NCI-H82 treated with DMSO at 0.1 percent for 48 hours (cell line): Measurements from ENCODE around the gene ZNRF1.
"Not testable (repeated sequence)": the region's sequence is repeated elsewhere in the genome, so short reads cannot be mapped to it uniquely, and the experiment has no call there.

Experiments used
- DNase-seq: peaks from one replicate; lab custom pipeline; 2025; ENCODE audit not compliant: unreplicated experiment; lab: John Stamatoyannopoulos, UW

Gene ZNRF1

DNA sequence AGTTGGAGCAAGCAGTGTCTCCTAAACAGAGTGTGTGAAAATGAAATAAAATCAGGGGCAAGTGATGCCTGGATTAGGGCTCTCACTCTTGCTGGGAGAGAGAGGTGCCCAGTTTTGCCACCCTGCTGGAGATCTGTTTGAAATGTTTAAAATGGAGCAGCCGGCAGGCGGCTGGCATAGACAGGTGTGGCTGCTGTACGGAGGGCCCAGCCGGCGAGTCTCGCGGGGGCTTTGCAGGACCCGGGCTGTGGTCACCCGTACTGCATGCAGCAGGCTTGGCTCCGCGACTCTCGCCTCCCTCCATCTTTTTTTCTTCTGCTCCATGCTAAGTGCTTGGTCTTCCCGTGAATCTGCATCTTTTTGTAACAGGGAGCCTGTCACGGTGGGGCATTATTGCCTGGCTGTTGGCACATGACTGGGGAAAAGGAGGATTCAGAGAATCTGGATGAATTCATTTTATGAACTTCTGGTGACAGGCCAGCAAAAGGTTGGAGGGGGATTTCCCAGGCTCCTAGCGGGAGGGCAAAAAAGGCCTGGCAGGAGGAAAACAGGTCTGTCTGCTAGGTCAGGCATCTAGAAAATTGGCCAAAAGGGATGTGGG lies 1.8 kb downstream of the ZNRF1 start:
- no peak for DNase-seq

- no peak for DNase-seq
These were observed 3.6 kb downstream of the ZNRF1 start for GRCh38 chr16:75002474-75002873.

- DNase-seq: no peak
These were observed 5.1 kb downstream of the ZNRF1 start for GRCh38 chr16:75003931-75004330.

DNA sequence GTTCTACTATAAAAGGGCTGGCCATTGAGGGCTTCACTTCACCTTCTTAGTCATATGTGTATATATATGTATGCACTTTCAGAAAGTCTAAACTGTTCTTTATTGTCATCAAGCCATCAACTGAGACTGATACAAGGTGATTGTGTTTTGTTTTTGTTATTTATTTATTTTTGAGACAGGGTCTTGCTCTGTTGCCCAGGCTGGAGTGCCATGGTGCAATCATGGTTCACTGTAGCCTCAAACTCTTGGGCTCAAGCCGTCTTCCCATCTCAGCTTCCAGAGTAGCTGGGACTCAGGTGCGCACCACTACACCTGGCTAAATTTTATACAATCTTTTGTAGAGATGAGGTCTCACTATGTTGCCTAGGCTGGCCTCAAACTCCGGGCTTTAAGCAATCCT lies 5.6 kb downstream of the ZNRF1 start:
- no peak for DNase-seq

GRCh38 chr16:75005697-75006096 lies 6.9 kb downstream of the ZNRF1 start:
- no peak for DNase-seq

DNA sequence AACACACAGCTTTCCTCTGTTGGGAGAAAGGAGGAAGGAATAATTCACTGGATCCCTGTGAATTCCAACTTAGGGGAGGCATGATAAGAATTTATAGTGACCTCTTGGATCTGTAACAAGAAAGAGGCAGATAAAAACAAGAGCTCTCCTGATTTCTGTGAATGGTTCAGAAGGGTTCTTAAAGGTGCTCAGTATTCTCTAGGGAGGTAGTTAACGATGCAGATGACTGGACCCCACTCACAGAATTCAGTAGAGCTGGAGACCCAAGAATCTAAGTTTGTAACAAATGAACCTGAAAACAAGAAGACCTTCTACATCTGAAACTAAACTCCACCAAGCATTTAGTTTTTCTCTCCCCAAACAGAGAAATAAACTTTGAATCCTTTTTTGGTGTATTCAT lies 8.6 kb downstream of the ZNRF1 start:
- no peak for DNase-seq

DNA sequence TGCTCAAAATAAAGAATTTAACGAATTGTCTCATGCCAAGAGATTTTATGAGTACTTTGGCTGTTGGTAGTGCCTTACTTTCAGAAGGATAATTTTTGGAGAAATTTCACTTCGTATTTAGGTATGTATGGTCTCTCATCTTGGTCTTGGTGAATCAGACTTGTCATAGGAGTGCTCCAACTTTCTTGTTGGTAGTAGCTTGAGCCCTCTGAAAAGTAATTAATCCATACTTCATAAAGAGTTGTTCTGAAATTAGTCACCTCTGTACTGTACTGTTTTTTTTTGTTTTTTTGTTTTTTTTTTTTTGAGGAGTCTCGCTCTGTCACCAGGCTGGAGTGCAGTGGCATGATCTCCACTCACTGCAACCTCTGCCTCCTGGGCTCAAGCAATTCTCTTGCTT lies 11.6 kb downstream of the ZNRF1 start:
- DNase-seq: no peak

GRCh38 chr16:75011634-75012307 lies 12.9 kb downstream of the ZNRF1 start:
- no peak for DNase-seq

GRCh38 chr16:75012380-75013081 lies 13.7 kb downstream of the ZNRF1 start:
- DNase-seq: no peak

GRCh38 chr16:75013123-75013522 lies 14.3 kb downstream of the ZNRF1 start:
- not testable (repeated sequence) for DNase-seq

DNA sequence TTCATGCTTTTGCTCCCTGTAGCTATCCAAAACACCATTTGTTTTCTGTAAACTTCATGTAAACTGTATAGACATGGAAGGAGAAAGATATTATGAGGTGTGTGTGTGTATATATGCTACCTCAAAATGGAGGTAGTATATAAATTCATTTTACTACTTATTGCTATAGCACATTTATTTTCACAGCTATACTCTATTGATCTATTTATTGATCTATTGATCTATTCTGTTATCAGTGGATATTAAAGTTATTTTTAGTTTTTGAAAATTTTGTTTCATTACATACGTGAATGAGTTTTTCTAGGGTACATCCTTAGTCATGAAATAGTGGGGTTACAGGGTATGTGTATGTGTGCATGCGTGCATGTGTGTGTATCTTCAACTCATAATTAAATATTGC lies 15.5 kb downstream of the ZNRF1 start:
- no peak for DNase-seq

DNA sequence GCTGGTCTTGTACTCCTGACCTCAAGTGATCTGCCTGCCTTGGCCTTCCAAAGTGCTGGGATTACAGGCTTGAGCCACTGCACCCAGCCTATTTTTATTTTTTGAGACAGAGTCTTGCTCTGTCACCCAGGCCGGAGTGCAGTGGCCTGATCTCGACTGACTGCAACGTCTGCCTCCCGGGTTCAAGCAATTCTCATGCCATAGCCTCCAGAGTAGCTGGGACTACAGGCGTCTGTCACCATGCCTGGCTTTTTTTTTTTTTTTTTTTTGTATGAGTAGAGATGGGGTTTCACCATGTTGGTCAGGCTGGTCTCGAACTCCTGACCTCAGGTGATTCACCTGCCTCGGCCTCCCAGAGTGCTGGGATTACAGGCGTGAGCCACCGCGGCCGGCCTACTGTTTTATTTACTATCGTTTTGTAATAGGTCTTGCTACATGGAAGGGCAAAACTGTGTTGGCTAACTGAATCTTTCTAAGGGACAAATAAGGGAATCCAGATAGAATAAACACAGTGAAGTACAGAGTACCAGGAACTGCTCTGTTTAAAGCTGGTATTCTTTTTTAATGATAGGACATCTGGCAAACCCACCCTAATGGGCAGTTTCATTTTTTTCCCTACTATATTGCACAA lies 17.7 kb downstream of the ZNRF1 start:
- DNase-seq: not testable (repeated sequence)

DNA sequence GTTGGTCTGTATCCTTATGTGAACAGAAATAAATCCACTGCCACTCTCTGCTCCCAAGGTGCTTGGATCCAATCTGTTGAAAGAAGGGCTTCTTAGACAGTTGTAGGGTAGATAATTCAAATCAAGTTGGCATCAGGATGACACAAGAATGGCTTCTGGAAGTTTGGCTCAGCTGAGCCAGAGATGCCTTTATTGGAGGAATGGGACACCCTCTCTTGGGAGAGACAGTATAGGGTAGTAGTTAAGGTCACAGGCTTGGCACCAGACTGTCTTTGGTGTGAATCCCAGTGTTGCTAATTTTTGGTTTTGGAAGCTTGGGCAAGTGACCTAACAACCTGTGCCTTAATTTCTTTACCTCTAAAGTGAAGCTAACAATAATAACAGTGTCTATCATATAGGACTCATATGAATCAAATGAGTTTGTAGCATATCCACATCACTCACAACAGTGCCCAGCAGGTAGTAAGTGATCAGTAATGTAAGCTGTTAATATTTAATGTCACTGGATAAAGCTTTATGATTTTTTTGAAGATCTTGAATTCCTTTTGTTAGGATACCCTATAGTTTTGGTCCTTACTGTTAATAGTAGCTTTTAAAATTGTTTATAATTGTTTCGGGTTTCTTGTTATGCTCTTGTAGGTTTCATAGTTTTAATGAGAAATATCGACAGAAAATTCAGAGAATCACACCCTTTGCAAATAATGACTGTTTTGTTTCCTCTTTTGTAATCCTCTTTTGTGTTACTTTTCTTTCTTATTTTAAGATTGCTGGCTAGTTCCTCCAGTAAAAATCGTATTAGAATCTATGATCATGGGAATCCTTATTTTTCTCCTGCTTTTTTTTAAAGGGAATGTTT lies 19.1 kb downstream of the ZNRF1 start:
- DNase-seq: no peak

GRCh38 chr16:75019007-75019406 lies 20.2 kb downstream of the ZNRF1 start:
- no peak for DNase-seq

DNA sequence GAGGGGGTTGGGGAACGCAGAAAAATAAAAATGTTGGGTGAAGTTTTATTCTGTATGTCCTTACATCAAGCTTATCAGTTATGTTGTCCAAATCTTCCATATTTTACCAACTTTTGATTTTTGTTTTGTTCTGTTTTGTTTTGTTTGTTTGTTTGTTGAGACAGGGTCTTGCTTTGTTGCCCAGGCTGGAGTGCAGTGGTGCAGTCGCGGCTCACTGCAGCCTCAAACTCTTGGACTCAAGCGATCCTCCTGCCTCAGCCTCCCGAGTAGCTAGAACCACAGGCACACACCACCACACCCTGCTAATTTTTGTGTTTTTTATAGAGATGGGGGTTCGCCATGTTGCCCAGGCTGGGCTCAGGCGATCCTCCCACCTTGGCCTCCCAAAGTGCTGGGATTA lies 20.8 kb downstream of the ZNRF1 start:
- no peak for DNase-seq

DNA sequence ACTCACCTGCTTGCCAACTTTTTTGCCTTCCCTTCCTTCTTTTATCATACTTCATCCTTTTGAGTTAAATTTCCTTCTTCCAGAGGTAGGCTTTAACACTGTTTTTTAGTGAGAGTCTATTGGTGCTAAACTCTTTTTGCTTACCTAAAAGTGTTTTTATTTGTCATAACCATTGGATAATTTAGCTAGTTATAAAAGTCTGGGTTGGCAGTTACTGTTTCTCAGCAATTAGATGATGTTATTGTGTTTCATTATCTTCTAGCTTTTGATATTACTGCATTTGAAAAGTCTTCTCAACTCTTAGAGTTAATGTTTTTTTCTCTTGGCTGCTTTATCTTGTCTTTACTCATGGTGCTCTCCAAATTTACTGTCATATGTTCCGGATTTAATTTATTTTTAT lies 22.6 kb downstream of the ZNRF1 start:
- DNase-seq: no peak

- DNase-seq: no peak
These were observed 23.7 kb downstream of the ZNRF1 start for GRCh38 chr16:75022567-75022966.

- DNase-seq: no peak
These were observed 24.2 kb downstream of the ZNRF1 start for GRCh38 chr16:75023009-75023408.

DNA sequence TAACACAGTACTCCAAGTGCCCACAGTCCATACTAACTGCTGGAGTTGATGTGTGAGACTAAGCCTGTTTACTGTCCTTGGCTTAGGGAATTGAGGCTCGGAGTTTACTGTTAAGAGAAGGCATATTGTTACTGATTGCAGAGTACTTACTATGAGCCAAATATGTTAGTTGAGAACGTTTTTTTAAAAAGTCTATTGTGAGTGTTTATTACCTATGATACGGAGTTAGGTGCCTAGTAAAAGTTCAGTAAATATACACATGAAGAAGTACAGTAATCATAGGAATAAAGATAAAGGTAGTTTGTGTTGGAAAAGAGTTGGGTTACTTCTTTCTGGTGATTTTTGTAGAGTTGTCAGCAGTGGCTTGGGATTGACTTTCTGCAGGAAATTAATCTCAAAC lies 25.4 kb downstream of the ZNRF1 start:
- no peak for DNase-seq

GRCh38 chr16:75024594-75024993 lies 25.8 kb downstream of the ZNRF1 start:
- no peak for DNase-seq

- DNase-seq: no peak
These were observed 26.9 kb downstream of the ZNRF1 start for GRCh38 chr16:75025761-75026160.
